H9 (cell line): Measurements from ENCODE around the gene ITCH. TPM values are rescaled to one million over a fixed set of nuclear protein-coding genes. Genes with fewer than 3 reads are reported as not detected.

Source experiments
- DNase-seq: peaks from one replicate; pipeline ENCODE4 v3.0.0-alpha.2; 2017
- H2AFZ ChIP-seq: one replicate; pipeline ENCODE4 v1.6.1; 2013; ENCODE audit warnings: mild to moderate bottlenecking, low read length, control low read depth, moderate library complexity
- H2AK5ac ChIP-seq: 2 replicates; pipeline ENCODE4 v1.6.1; 2013; ENCODE audit warnings: low read length, control low read depth, mixed read lengths; ENCODE audit not compliant: insufficient read length
- H2BK120ac ChIP-seq: one replicate; pipeline ENCODE4 v1.6.1; 2013; ENCODE audit warnings: low read depth, mild to moderate bottlenecking, low read length, control low read depth, inconsistent platforms; ENCODE audit not compliant: poor library complexity, severe bottlenecking
- H2BK12ac ChIP-seq: 2 replicates; pipeline ENCODE4 v1.6.1; 2013; ENCODE audit warnings: low read length, control low read depth, mixed read lengths, low read depth; ENCODE audit not compliant: insufficient read length
- H2BK15ac ChIP-seq: 2 replicates; pipeline ENCODE4 v1.6.1; 2013; ENCODE audit warnings: low read depth, low read length, control low read depth
- H2BK20ac ChIP-seq: one replicate; pipeline ENCODE4 v1.6.1; 2013; ENCODE audit warnings: low read depth, mild to moderate bottlenecking, low read length, control low read depth, inconsistent platforms; ENCODE audit not compliant: poor library complexity, severe bottlenecking
- H2BK5ac ChIP-seq: 2 replicates; pipeline ENCODE4 v1.6.1; 2013; ENCODE audit warnings: low read length, control low read depth, mixed read lengths; ENCODE audit not compliant: insufficient read length
- H3K14ac ChIP-seq: 2 replicates; pipeline ENCODE4 v1.6.1; 2013; ENCODE audit warnings: low read length, control low read depth; ENCODE audit not compliant: insufficient read depth
- H3K18ac ChIP-seq: 2 replicates; pipeline ENCODE4 v1.6.1; 2013; ENCODE audit warnings: low read depth, mild to moderate bottlenecking, mixed read lengths, low read length, control low read depth; ENCODE audit not compliant: insufficient read length
- H3K23ac ChIP-seq: 2 replicates; pipeline ENCODE4 v1.6.1; 2013; ENCODE audit warnings: low read length, control low read depth, mixed read lengths, low read depth; ENCODE audit not compliant: insufficient read length
- H3K23me2 ChIP-seq: 2 replicates; pipeline ENCODE4 v1.6.1; 2013; ENCODE audit warnings: low read depth, mild to moderate bottlenecking, mixed read lengths, low read length, control low read depth; ENCODE audit not compliant: insufficient read length, poor library complexity, severe bottlenecking
- H3K27ac ChIP-seq: 2 replicates; pipeline ENCODE4 v1.5.1; 2013; ENCODE audit warnings: low read length, control low read depth, mixed read lengths, low read depth; ENCODE audit not compliant: insufficient read length
- H3K27me3 ChIP-seq: 2 replicates; pipeline ENCODE4 v1.6.1; 2013; ENCODE audit warnings: low read length, control low read depth, inconsistent platforms; ENCODE audit not compliant: insufficient read depth
- H3K4ac ChIP-seq: 2 replicates; pipeline ENCODE4 v1.6.1; 2013; ENCODE audit warnings: low read depth, mild to moderate bottlenecking, control low read depth, inconsistent platforms, low read length, moderate library complexity
- H3K4me1 ChIP-seq: 2 replicates; pipeline ENCODE4 v1.6.1; 2013; ENCODE audit warnings: low read length, control low read depth, inconsistent platforms; ENCODE audit not compliant: insufficient read depth
- H3K4me2 ChIP-seq: 2 replicates; pipeline ENCODE4 v1.6.1; 2013; ENCODE audit warnings: low read length, control low read depth, mixed read lengths; ENCODE audit not compliant: insufficient read length, insufficient read depth
- H3K56ac ChIP-seq: 2 replicates; pipeline ENCODE4 v1.6.1; 2013; ENCODE audit warnings: low read depth, mild to moderate bottlenecking, mixed read lengths, low read length, control low read depth; ENCODE audit not compliant: insufficient read length
- H3K79me1 ChIP-seq: 2 replicates; pipeline ENCODE4 v1.6.1; 2013; ENCODE audit warnings: low read depth, mild to moderate bottlenecking, moderate library complexity, low read length, control low read depth, inconsistent platforms; ENCODE audit not compliant: insufficient read depth, poor library complexity, severe bottlenecking
- H3K79me2 ChIP-seq: 2 replicates; pipeline ENCODE4 v1.6.1; 2013; ENCODE audit warnings: low read length, control low read depth, inconsistent platforms; ENCODE audit not compliant: insufficient read depth
- H3K9ac ChIP-seq: 2 replicates; pipeline ENCODE4 v1.6.1; 2013; ENCODE audit warnings: low read length, control low read depth, mixed read lengths; ENCODE audit not compliant: insufficient read length; ENCODE audit errors: extremely low read depth
- H3K9me3 ChIP-seq: one replicate; pipeline ENCODE4 v1.6.1; 2013; ENCODE audit warnings: low read depth, low read length, inconsistent platforms; ENCODE audit not compliant: control insufficient read depth
- H3T11ph ChIP-seq: one replicate; pipeline ENCODE4 v1.6.1; 2013; ENCODE audit warnings: mild to moderate bottlenecking, low read length, control low read depth, inconsistent platforms
- H4K20me1 ChIP-seq: one replicate; pipeline ENCODE4 v1.6.1; 2013; ENCODE audit not compliant: control insufficient read depth, insufficient read length, insufficient read depth
- H4K5ac ChIP-seq: 2 replicates; pipeline ENCODE4 v1.6.1; 2013; ENCODE audit warnings: low read depth, mild to moderate bottlenecking, mixed read lengths, low read length, control low read depth; ENCODE audit not compliant: insufficient read length
- H4K8ac ChIP-seq: replicated peaks from 2 replicates; pipeline ENCODE4 v1.6.1; 2013; ENCODE audit warnings: low read length, control low read depth, mixed read lengths, low read depth; ENCODE audit not compliant: insufficient read length
- H4K91ac ChIP-seq: 2 replicates; pipeline ENCODE4 v1.6.1; 2013; ENCODE audit warnings: low read depth, mild to moderate bottlenecking, moderate library complexity, mixed read lengths, low read length, control low read depth; ENCODE audit not compliant: insufficient read length
- H3K27ac Mint-ChIP-seq, 3 experiments: 2 replicates in 2 of 3; 3 replicates in 1 of 3; pipeline ENCODE4 v1.8.0; 2020 to 2021; ENCODE audit warnings: mixed read lengths in 3 of 3, mild to moderate bottlenecking in 1 of 3, moderate library complexity in 1 of 3
- H3K27me3 Mint-ChIP-seq: 2 replicates; pipeline ENCODE4 v1.8.0; 2021; ENCODE audit warnings: low read depth, mild to moderate bottlenecking, moderate library complexity, mixed read lengths
- H3K36me3 Mint-ChIP-seq, 3 experiments: 2 replicates in 2 of 3; 3 replicates in 1 of 3; pipeline ENCODE4 v1.8.0; 2020 to 2021; ENCODE audit warnings: low read depth in 3 of 3, mixed read lengths in 3 of 3; ENCODE audit not compliant: insufficient read depth in 1 of 3
- H3K4me1 Mint-ChIP-seq, 2 experiments: 2 replicates each; pipeline ENCODE4 v1.8.0; 2020; ENCODE audit warnings: mixed read lengths in 2 of 2
- H3K4me3 Mint-ChIP-seq, 2 experiments: 2 replicates in 1 of 2; 3 replicates in 1 of 2; pipeline ENCODE4 v1.8.0; 2020 to 2021; ENCODE audit warnings: mild to moderate bottlenecking in 2 of 2, mixed read lengths in 2 of 2, moderate library complexity in 1 of 2
- H3K9me3 Mint-ChIP-seq, 2 experiments: 2 replicates in 1 of 2; 3 replicates in 1 of 2; pipeline ENCODE4 v1.8.0; 2020; ENCODE audit warnings: mild to moderate bottlenecking in 2 of 2, mixed read lengths in 2 of 2, moderate library complexity in 1 of 2
- CTCF ChIP-seq: fragments of 200-600 bp; sonication (generic); conservative IDR thresholded peaks from 3 replicates; pipeline ENCODE4 v1.8.0; 2021; ENCODE audit warnings: antibody characterized with exemption, mild to moderate bottlenecking
- total RNA-seq: library from RNA; stranded (reverse); gene quantifications from 2 replicates; pipeline ENCODE4 v1.2.1, GENCODE V29; 2021

ITCH gene
- total RNA-seq, 1 experiment from 2014 or later: 55.9 TPM

GRCh38 chr20:34427784-34428183 is 64.7 kb downstream of the ITCH start:
- no peaks in the 10 kb centered on the region for H3K79me2 ChIP-seq
- H3K9ac ChIP-seq: no peak overlapping the region
- no peak overlapping the region for H3K23ac ChIP-seq
- no peak overlapping the region for H2BK5ac ChIP-seq
- Mint-ChIP-seq H3K9me3 (no peaks in the 10 kb centered on the region), H3K4me1 (no peaks in the 10 kb centered on the region), H3K4me3 (no peak overlapping the region), H3K36me3 (peaks cover 4 to 54% (median 25%) of the 10 kb centered on the region in 3 experiments; a peak in 6 of 7 replicates), H3K27me3 (no peaks in the 10 kb centered on the region), H3K27ac (no peak overlapping the region)
- H3K4me2 ChIP-seq: no peak overlapping the region
- no peak overlapping the region for H4K91ac ChIP-seq
- no peak for DNase-seq
- no peak overlapping the region for H2AK5ac ChIP-seq
- H3K14ac ChIP-seq: no peak overlapping the region
- no peak overlapping the region for H3K27ac ChIP-seq
- no peak overlapping the region for H2BK12ac ChIP-seq
- no peaks in the 10 kb centered on the region for H3K4me1 ChIP-seq
- no peak overlapping the region for H2BK20ac ChIP-seq
- H3K79me1 ChIP-seq: no peaks in the 10 kb centered on the region
- no peaks in the 10 kb centered on the region for H3K9me3 ChIP-seq
- H4K8ac ChIP-seq: no peak overlapping the region
- no peak for TF ChIP-seq CTCF
- no peak overlapping the region for H3K18ac ChIP-seq
- no peaks in the 10 kb centered on the region for H3K27me3 ChIP-seq
- no peak overlapping the region for H4K5ac ChIP-seq
- H2BK120ac ChIP-seq: no peak overlapping the region
- H3K56ac ChIP-seq: no peak overlapping the region
- no peaks in the 10 kb centered on the region for H3K23me2 ChIP-seq
- no peak overlapping the region for H2BK15ac ChIP-seq
- no peak overlapping the region for H2AFZ ChIP-seq
- no peaks in the 10 kb centered on the region for H4K20me1 ChIP-seq
- H3T11ph ChIP-seq: no peak overlapping the region
- no peak overlapping the region for H3K4ac ChIP-seq
